PC-9 (cell line): ENCODE data around the gene GRIN2D. TPM values are rescaled to one million over a fixed set of nuclear protein-coding genes. Genes with fewer than 3 reads are reported as not detected.
A peak's percentile ranks its signal among the peaks of the same experiment; 100 is the strongest.

Experiments
- BruUV-seq: library from RNA; stranded (reverse); fragments of 400-500 nt; replicated peaks from 2 replicates; lab custom pipeline; 2021; lab: Mats Ljungman, UMichigan
- CTCF ChIA-PET: fragments of 300-600 bp; sonication (Branson Sonifier 250); formaldehyde crosslinking; loops from one replicate; lab custom pipeline; 2022; ENCODE audit warnings: antibody characterized with exemption; lab: Charles Lee
- POLR2A ChIA-PET: fragments of 300-600 bp; sonication (Branson Sonifier 250); formaldehyde crosslinking; loops from one replicate; lab custom pipeline; 2022; ENCODE audit warnings: antibody characterized with exemption; ENCODE audit not compliant: unreplicated experiment; lab: Charles Lee
- DNase-seq, 2 experiments: peaks; one replicate each; pipeline versions ENCODE4 v3.0.0 to v3.0.0-alpha.2; 2015 to 2022; ENCODE audit warnings: mixed read lengths in 1 of 2
- H2AFZ ChIP-seq: fragments of 200-600 bp; sonication (generic); 2 replicates; pipeline ENCODE4 v1.8.1; 2017; ENCODE audit warnings: antibody characterized with exemption
- H3F3A ChIP-seq: fragments of 200-600 bp; sonication (generic); 2 replicates; pipeline ENCODE4 v1.8.1; 2017; ENCODE audit warnings: antibody characterized with exemption, mild to moderate bottlenecking, low read depth; ENCODE audit not compliant: insufficient read depth
- H3K27ac ChIP-seq: fragments of 200-600 bp; sonication (generic); 2 replicates; pipeline ENCODE4 v1.6.1; 2016; ENCODE audit warnings: mixed run types
- H3K27me3 ChIP-seq: fragments of 200-600 bp; sonication (generic); 2 replicates; pipeline ENCODE4 v1.6.1; 2016; ENCODE audit warnings: low read depth, mixed run types; ENCODE audit not compliant: insufficient read depth
- H3K36me3 ChIP-seq: fragments of 200-600 bp; sonication (generic); 2 replicates; pipeline ENCODE4 v1.6.1; 2016; ENCODE audit warnings: low read depth, mixed run types
- H3K4me1 ChIP-seq: fragments of 200-600 bp; sonication (generic); replicated peaks from 2 replicates; pipeline ENCODE4 v1.6.1; 2016; ENCODE audit warnings: mixed run types; ENCODE audit not compliant: insufficient read depth
- H3K4me2 ChIP-seq: fragments of 200-600 bp; sonication (generic); 2 replicates; pipeline ENCODE4 v1.6.1; 2017; ENCODE audit warnings: mixed run types
- H3K4me3 ChIP-seq: fragments of 200-600 bp; sonication (generic); 2 replicates; pipeline ENCODE4 v1.6.1; 2016; ENCODE audit warnings: mixed run types
- H3K79me2 ChIP-seq: fragments of 200-600 bp; sonication (generic); 2 replicates; pipeline ENCODE4 v1.6.1; 2017; ENCODE audit warnings: low read depth, mixed run types
- H3K9me2 ChIP-seq: fragments of 200-600 bp; sonication (generic); 2 replicates; pipeline ENCODE4 v1.8.1; 2017; ENCODE audit warnings: mild to moderate bottlenecking; ENCODE audit not compliant: insufficient read depth
- H3K9me3 ChIP-seq: fragments of 200-600 bp; sonication (generic); 2 replicates; pipeline ENCODE4 v1.8.1; 2016; ENCODE audit warnings: low read depth; ENCODE audit not compliant: insufficient read depth
- H4K20me1 ChIP-seq: fragments of 200-600 bp; sonication (generic); 2 replicates; pipeline ENCODE4 v1.8.1; 2017; ENCODE audit not compliant: insufficient read depth
- EZH2 ChIP-seq: fragments of 200-600 bp; sonication (generic); IDR thresholded peaks from 2 replicates; pipeline ENCODE4 v1.8.0; 2017; ENCODE audit warnings: antibody characterized with exemption, low read depth
- intact Hi-C: fragments of 100-400 bp; cut with micrococcal nuclease; formaldehyde crosslinking; loops from one replicate; pipeline ENCODE4 v1.10.0; 2022; ENCODE audit not compliant: unreplicated experiment
- total RNA-seq: library from RNA; stranded (reverse); gene quantifications from 2 replicates; pipeline ENCODE4 v1.2.3, GENCODE V29; 2021
- TF ChIP-seq, protein P1 (sequence below): fragments of 200-600 bp; sonication (generic); conservative IDR thresholded peaks from 2 replicates; pipeline ENCODE4 v1.6.1; 2017; ENCODE audit warnings: mixed run types, antibody characterized with exemption, mild to moderate bottlenecking, moderate library complexity

GRIN2D gene
- total RNA-seq, 1 experiment from 2014 or later = 3.8 TPM

DNA sequence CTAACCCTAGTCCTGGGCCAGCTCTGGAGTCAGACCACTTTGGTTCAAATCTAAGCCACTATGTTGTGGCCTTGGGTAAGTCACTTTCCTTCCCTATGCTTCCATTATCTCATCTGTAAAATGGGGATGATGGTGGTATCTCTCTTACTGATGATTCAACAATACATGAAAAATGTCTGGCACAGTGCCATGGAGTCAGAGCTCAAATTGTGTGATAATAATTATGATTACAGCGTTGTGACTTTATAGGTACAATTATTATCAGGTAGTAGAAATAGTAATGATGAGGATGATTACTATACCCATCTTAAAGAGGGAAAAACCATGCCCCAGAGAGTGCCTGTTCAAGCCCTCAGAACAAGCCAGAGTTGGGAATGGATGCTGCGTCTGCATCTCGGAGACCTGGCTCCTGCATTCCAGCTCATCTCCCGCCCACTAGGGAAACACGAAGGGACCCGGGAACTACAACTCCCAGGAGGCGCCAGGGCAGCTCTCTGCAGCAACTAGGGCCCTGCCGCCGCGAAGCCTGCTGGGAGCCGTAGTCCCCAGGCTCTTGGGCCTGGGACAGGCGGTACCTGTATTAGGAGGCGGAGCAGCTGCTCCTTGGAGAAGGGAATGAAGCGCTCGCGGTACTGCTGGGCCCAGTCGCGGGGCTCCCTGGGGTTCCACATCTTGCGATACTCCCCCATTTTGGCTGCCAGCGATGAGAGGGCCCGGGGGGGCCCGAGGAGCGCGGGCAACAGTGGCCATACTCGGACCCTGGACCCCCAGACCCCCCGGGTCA, 30.6 kb upstream of the GRIN2D start:
- H2AFZ ChIP-seq = peak overlapping the region; percentile 89
- H4K20me1 ChIP-seq = no peaks in the 10 kb centered on the region
- POLR2A ChIA-PET = interaction anchor here (0.5 to 2.7 kb wide), 12 partner anchors 8 to 1090 kb away, joined by 3 to 28 read pairs (median 4); partner anchors contain the start of genes ALDH16A1 and PLA2G4C
- peak overlapping the region; percentile 63 for H3K27ac ChIP-seq
- peak overlapping the region; percentile 93 for H3K4me2 ChIP-seq
- H3F3A ChIP-seq = peaks cover 19% of the 10 kb centered on the region; the same call in 1 of the 2 replicates
- no peaks in the 10 kb centered on the region for H3K36me3 ChIP-seq
- intact Hi-C loops = loop anchor here (5.0 kb wide), 1 partner anchor 41 kb away; a partner anchor contains a TSS
- no TSS peak for BruUV-seq
- no peaks in the 10 kb centered on the region for H3K27me3 ChIP-seq
- H3K4me3 ChIP-seq = peak overlapping the region; percentile 72
- no peaks in the 10 kb centered on the region for H3K9me3 ChIP-seq
- TF ChIP-seq EZH2 = no peak
- TF ChIP-seq, protein P1, sequence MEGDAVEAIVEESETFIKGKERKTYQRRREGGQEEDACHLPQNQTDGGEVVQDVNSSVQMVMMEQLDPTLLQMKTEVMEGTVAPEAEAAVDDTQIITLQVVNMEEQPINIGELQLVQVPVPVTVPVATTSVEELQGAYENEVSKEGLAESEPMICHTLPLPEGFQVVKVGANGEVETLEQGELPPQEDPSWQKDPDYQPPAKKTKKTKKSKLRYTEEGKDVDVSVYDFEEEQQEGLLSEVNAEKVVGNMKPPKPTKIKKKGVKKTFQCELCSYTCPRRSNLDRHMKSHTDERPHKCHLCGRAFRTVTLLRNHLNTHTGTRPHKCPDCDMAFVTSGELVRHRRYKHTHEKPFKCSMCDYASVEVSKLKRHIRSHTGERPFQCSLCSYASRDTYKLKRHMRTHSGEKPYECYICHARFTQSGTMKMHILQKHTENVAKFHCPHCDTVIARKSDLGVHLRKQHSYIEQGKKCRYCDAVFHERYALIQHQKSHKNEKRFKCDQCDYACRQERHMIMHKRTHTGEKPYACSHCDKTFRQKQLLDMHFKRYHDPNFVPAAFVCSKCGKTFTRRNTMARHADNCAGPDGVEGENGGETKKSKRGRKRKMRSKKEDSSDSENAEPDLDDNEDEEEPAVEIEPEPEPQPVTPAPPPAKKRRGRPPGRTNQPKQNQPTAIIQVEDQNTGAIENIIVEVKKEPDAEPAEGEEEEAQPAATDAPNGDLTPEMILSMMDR = no peak
- H3K79me2 ChIP-seq = no peaks in the 10 kb centered on the region
- peaks cover 7% of the 10 kb centered on the region for H3K4me1 ChIP-seq
- no peaks in the 10 kb centered on the region for H3K9me2 ChIP-seq
- DNase-seq = peak; percentile 95 to 97
- CTCF ChIA-PET = interaction anchor here (0.6 to 1.8 kb wide), 5 partner anchors 12 to 125 kb away, joined by 3 to 14 read pairs (median 3); no protein-coding TSS in a partner anchor

DNA sequence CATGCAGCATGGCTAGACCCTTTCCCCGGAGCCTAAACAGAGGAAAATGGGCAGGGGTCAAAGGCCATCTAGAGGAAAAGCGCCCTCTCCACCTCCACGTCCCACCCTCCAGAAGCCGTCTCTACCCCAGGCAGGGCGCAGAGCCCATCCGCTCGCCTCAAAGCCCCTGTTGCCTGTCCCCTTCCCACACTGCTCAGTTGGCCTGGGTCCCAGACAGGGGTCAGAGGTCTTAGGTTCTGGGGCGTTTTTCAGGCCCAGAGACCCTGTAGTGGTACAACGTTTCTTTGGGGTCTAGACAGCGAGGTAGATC, 30.0 kb upstream of the GRIN2D start:
- POLR2A ChIA-PET = interaction anchor here (0.6 to 2.7 kb wide), 9 partner anchors 28 to 350 kb away, joined by 3 to 28 read pairs (median 7); partner anchors contain the start of genes KDELR1 and SPHK2
- CTCF ChIA-PET = interaction anchor here (0.6 to 1.8 kb wide), 4 partner anchors 13 to 124 kb away, joined by 3 to 14 read pairs (median 4); no protein-coding TSS in a partner anchor
- peak overlapping the region; percentile 89 for H2AFZ ChIP-seq

More for the DNA sequence above, 30.0 kb upstream of the GRIN2D start:
- Histone ChIP-seq H3K9me2 (no peaks in the 10 kb centered on the region), H3K27me3 (no peaks in the 10 kb centered on the region), H3K4me2 (peak overlapping the region; percentile 93), H3K36me3 (no peaks in the 10 kb centered on the region), H3K4me3 (peak overlapping the region; percentile 72), H3F3A (peaks cover 25% of the 10 kb centered on the region; the same call in 1 of the 2 replicates), H3K79me2 (no peaks in the 10 kb centered on the region), H3K9me3 (no peaks in the 10 kb centered on the region), H3K4me1 (peaks cover 7% of the 10 kb centered on the region), H4K20me1 (no peaks in the 10 kb centered on the region), H3K27ac (peak overlapping the region; percentile 63)
- BruUV-seq = TSS peak; percentile 54
- intact Hi-C loops = loop anchor here (5.0 kb wide), 1 partner anchor 41 kb away; a partner anchor contains a TSS
- no peak for DNase-seq
- TF ChIP-seq, protein P1 = no peak
- TF ChIP-seq EZH2 = no peak
